ENCODE measurements around the gene MAMDC2.

MAMDC2 gene

DNA sequence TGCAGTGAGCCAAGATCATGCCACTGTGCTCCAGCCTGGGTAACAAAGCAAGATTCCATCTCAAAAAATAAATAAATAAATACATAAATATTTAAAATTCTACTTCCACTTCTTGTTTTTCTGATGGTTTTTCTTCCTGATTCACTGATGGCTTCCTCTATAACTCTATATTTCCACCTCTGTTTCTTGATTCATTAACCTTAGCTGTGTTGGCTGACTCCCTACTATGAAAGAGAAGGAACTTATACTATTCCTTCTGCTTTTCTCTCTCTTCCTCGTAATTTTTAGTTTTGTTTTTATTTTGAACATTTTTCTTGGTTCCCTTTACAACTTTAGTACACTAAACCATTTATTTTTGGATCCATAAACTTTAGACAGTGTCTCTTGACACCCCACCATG is 103.5 kb downstream of the MAMDC2 start:
- Histone ChIP-seq H3K36me3 (ENCODE audit: control insufficient read depth, insufficient read depth, low read length) (no peaks in the 10 kb centered on the region), H3K4me3 (replicated peaks; ENCODE audit: low read depth, low read length) (no peak overlapping the region), H3K27me3 (replicated peaks; ENCODE audit: control insufficient read depth, insufficient read depth, low read length) (no peaks in the 10 kb centered on the region)
- TF ChIP-seq, protein P1, sequence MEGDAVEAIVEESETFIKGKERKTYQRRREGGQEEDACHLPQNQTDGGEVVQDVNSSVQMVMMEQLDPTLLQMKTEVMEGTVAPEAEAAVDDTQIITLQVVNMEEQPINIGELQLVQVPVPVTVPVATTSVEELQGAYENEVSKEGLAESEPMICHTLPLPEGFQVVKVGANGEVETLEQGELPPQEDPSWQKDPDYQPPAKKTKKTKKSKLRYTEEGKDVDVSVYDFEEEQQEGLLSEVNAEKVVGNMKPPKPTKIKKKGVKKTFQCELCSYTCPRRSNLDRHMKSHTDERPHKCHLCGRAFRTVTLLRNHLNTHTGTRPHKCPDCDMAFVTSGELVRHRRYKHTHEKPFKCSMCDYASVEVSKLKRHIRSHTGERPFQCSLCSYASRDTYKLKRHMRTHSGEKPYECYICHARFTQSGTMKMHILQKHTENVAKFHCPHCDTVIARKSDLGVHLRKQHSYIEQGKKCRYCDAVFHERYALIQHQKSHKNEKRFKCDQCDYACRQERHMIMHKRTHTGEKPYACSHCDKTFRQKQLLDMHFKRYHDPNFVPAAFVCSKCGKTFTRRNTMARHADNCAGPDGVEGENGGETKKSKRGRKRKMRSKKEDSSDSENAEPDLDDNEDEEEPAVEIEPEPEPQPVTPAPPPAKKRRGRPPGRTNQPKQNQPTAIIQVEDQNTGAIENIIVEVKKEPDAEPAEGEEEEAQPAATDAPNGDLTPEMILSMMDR (IDR thresholded peaks at IDR 0.05; ENCODE audit: insufficient read depth, low read length, poor library complexity, severe bottlenecking): no peak
- DNase-seq (ENCODE audit: extremely low read depth, insufficient read length): no peak

DNA sequence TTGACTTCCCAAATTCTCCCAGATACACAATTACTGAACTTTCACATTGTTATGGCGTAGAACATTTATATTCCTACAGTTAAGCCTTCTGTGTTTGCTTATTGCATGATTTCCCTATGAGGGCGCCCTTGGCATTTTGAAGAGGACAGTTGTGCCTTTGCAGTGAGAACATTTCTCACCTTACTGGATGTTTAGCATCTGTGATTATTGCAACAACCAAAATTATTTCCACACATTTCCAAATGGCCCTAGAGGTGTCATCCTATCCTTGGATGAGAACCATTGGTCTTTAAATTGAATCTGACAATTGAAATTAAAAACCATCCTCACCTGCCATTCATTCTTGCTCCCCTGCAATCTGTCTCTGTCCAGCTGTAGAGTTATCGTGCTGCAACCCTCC is 104.0 kb downstream of the MAMDC2 start:
- DNase-seq (ENCODE audit: extremely low read depth, insufficient read length): no peak

DNA sequence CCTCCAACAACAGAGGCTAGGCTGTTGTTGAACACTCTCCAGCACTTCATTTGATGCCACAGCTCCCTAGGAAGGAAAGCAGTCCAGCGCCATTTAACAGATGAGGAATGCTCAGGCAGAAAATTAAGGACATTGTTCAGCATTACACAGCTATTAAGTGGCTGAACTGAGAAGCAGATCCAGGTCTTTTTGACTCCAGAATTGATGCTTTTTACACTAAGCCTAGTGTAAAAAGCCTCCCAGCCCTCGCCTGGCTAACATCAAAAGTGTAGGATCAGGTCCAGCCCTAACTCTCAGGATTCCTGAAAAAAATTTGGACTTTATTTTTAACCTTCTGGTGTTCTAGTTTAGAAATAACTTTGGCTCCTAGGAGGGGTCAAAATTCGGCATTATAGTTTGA is 108.7 kb downstream of the MAMDC2 start:
- H3K36me3 ChIP-seq (ENCODE audit: control insufficient read depth, insufficient read depth, low read length): no peaks in the 10 kb centered on the region
- TF ChIP-seq, protein P1 (IDR thresholded peaks at IDR 0.05; ENCODE audit: insufficient read depth, low read length, poor library complexity, severe bottlenecking): no peak
- no peaks in the 10 kb centered on the region for H3K27me3 ChIP-seq (replicated peaks; ENCODE audit: control insufficient read depth, insufficient read depth, low read length)
- DNase-seq (ENCODE audit: extremely low read depth, insufficient read length): no peak
- no peak overlapping the region for H3K4me3 ChIP-seq (replicated peaks; ENCODE audit: low read depth, low read length)

More for the DNA sequence above, 104.0 kb downstream of the MAMDC2 start:
- Histone ChIP-seq H3K4me3 (replicated peaks; ENCODE audit: low read depth, low read length) (no peak overlapping the region), H3K36me3 (ENCODE audit: control insufficient read depth, insufficient read depth, low read length) (no peaks in the 10 kb centered on the region), H3K27me3 (replicated peaks; ENCODE audit: control insufficient read depth, insufficient read depth, low read length) (no peaks in the 10 kb centered on the region)
- TF ChIP-seq, protein P1 (IDR thresholded peaks at IDR 0.05; ENCODE audit: insufficient read depth, low read length, poor library complexity, severe bottlenecking): no peak

DNA sequence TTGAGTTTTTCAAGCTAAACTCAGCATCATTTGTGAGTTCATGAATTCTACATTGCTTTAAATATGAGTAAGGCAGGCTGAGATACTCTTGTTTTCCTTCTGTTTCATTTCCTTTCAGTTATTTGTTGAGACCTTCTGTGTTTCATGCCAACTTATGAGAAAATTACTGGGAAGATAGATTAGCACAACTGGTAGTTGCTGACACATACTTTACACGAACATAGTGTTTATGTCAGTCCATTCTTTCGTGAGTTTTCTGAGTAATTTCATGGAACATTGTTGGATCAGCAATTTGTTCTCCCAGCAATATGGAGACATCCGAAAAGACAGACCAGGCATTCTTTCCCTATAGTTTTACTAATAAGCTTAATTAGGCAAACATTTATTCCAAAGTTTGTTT is 113.1 kb downstream of the MAMDC2 start:
- Histone ChIP-seq H3K27me3 (replicated peaks; ENCODE audit: control insufficient read depth, insufficient read depth, low read length) (no peaks in the 10 kb centered on the region; the same call in 1 of the 2 replicates), H3K4me3 (replicated peaks; ENCODE audit: low read depth, low read length) (no peak overlapping the region), H3K36me3 (ENCODE audit: control insufficient read depth, insufficient read depth, low read length) (no peaks in the 10 kb centered on the region)
- no peak for DNase-seq (ENCODE audit: extremely low read depth, insufficient read length)
- TF ChIP-seq, protein P1 (IDR thresholded peaks at IDR 0.05; ENCODE audit: insufficient read depth, low read length, poor library complexity, severe bottlenecking): no peak

DNA sequence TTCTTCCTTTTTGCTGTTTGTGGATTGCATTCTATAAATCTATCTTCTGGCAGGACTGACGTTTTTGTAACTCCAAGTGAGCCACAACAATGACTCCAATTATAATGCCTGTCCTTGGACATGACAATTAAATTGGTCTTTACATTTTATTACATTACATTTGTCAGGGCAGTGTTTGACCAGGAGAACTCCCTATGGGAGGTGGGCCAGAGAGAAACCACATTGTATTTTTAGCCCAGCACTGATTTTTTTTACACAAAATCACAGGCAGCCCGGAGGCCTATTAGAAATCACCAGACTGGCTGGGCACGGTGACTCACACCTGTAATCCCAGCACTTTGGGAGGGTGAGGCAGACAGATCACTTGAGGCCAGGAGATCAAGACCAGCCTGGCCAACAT is 116.0 kb downstream of the MAMDC2 start:
- Histone ChIP-seq H3K4me3 (replicated peaks; ENCODE audit: low read depth, low read length) (no peak overlapping the region), H3K36me3 (ENCODE audit: control insufficient read depth, insufficient read depth, low read length) (no peaks in the 10 kb centered on the region), H3K27me3 (replicated peaks; ENCODE audit: control insufficient read depth, insufficient read depth, low read length) (no peaks in the 10 kb centered on the region; the same call in 1 of the 2 replicates)
- TF ChIP-seq, protein P1 (IDR thresholded peaks at IDR 0.05; ENCODE audit: insufficient read depth, low read length, poor library complexity, severe bottlenecking): no peak
- DNase-seq (ENCODE audit: extremely low read depth, insufficient read length): no peak
